ENCODE data around the gene A3GALT2. TPM values are rescaled to one million over a fixed set of nuclear protein-coding genes. Genes with fewer than 3 reads are reported as not detected.

The A3GALT2 gene
- total RNA-seq, 1 experiment from 2014 or later, result not detected

DNA sequence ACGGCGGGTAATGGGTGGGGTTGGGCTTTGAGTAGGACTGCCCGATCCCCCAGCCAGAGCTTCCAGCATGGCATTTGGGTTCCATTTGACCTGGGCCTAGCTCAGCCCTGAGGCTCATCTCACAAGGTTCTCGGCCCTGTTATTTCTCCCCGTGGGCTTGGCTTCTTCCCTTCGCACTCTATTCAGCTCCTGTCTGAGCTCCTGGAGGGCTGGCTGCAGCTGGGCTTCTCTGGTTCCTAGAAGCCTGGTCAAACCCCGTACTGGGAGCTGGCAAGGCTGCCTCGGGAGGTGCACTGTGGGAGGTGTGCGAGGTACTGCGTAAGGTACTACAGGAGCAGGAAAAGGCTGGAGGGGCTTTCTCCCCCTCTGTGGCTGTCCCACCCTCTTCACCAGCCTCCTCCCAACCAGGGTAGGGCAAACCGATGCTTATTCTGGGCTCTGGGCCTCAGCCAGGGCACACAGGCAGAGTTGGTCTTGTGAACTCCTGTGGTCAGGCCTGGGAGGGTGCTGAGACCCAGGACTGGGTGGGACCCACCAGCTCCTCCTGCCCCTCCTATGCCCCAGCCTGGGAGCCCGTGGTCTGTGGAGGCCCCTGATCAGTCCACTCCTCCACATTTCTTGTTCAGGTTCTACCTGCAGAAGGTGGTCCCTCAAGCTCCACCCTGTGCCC is 814 bp downstream of the A3GALT2 start:
- TF ChIP-seq, protein P1, sequence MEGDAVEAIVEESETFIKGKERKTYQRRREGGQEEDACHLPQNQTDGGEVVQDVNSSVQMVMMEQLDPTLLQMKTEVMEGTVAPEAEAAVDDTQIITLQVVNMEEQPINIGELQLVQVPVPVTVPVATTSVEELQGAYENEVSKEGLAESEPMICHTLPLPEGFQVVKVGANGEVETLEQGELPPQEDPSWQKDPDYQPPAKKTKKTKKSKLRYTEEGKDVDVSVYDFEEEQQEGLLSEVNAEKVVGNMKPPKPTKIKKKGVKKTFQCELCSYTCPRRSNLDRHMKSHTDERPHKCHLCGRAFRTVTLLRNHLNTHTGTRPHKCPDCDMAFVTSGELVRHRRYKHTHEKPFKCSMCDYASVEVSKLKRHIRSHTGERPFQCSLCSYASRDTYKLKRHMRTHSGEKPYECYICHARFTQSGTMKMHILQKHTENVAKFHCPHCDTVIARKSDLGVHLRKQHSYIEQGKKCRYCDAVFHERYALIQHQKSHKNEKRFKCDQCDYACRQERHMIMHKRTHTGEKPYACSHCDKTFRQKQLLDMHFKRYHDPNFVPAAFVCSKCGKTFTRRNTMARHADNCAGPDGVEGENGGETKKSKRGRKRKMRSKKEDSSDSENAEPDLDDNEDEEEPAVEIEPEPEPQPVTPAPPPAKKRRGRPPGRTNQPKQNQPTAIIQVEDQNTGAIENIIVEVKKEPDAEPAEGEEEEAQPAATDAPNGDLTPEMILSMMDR (conservative IDR thresholded peaks at IDR 0.05), result no peak
- peaks cover 21% of the 10 kb centered on the region for H3K27me3 Mint-ChIP-seq (ENCODE audit: low read depth)
- Histone ChIP-seq H2AK5ac (ENCODE audit: insufficient read length, low read length) (no peak overlapping the region), H3K14ac (ENCODE audit: insufficient read depth, low read length) (no peak overlapping the region; the same call in 1 of the 2 replicates), H3K18ac (ENCODE audit: insufficient read length, low read depth, low read length) (no peak overlapping the region), H3K23me2 (ENCODE audit: insufficient read length, low read depth, low read length, poor library complexity, severe bottlenecking) (no peaks in the 10 kb centered on the region), H4K8ac (replicated peaks; ENCODE audit: insufficient read length, low read depth, low read length) (no peak overlapping the region), H2BK12ac (ENCODE audit: insufficient read length, low read depth, low read length) (no peak overlapping the region), H2BK20ac (ENCODE audit: low read depth, low read length, poor library complexity, severe bottlenecking) (no peak overlapping the region), H3K79me2 (ENCODE audit: insufficient read depth, low read length) (no peaks in the 10 kb centered on the region), H4K20me1 (ENCODE audit: control insufficient read depth, insufficient read depth, insufficient read length) (no peaks in the 10 kb centered on the region), H2BK5ac (ENCODE audit: insufficient read length, low read length) (no peak overlapping the region), H3K27ac (ENCODE audit: insufficient read length, low read depth, low read length) (no peak overlapping the region), H3K9me3 (ENCODE audit: control insufficient read depth, low read depth, low read length) (no peaks in the 10 kb centered on the region), H4K91ac (ENCODE audit: insufficient read length, low read depth, low read length) (no peak overlapping the region), H2AFZ (ENCODE audit: low read length) (no peak overlapping the region), H3K56ac (ENCODE audit: insufficient read length, low read depth, low read length) (no peak overlapping the region), H2BK120ac (ENCODE audit: low read depth, low read length, poor library complexity, severe bottlenecking) (no peak overlapping the region), H3K27me3 (ENCODE audit: insufficient read depth, low read length) (no peaks in the 10 kb centered on the region), H2BK15ac (ENCODE audit: low read depth, low read length) (no peak overlapping the region), H3K79me1 (ENCODE audit: insufficient read depth, low read depth, low read length, poor library complexity, severe bottlenecking) (no peaks in the 10 kb centered on the region), H4K5ac (ENCODE audit: insufficient read length, low read depth, low read length) (no peak overlapping the region), H3K23ac (ENCODE audit: insufficient read length, low read depth, low read length) (no peak overlapping the region), H3K9ac (ENCODE audit: extremely low read depth, insufficient read length, low read length) (no peak overlapping the region), H3K4me1 (ENCODE audit: insufficient read depth, low read length) (no peaks in the 10 kb centered on the region), H3K4me2 (ENCODE audit: insufficient read depth, insufficient read length, low read length) (no peak overlapping the region), H3T11ph (ENCODE audit: low read length) (no peak overlapping the region), H3K4ac (ENCODE audit: low read depth, low read length) (no peak overlapping the region)
- no CpG with 5 or more reads among the region's 12 CpGs for WGBS (ENCODE audit: extremely low coverage, insufficient read length, low lambda C conversion rate)
- H3K4me1 Mint-ChIP-seq, result peaks cover 5 to 17% of the 10 kb centered on the region in 2 experiments
- H3K27ac Mint-ChIP-seq, result peak overlapping the region in 1 of 3 experiments; percentile 13; a peak in 1 of 7 replicates
- H3K36me3 Mint-ChIP-seq (ENCODE audit: insufficient read depth in 1 of 3, low read depth in 3 of 3), result peaks cover 0 to 5% (median 0%) of the 10 kb centered on the region in 3 experiments; a peak in 4 of 7 replicates
- no peaks in the 10 kb centered on the region for H3K9me3 Mint-ChIP-seq
- H3K4me3 Mint-ChIP-seq, result no peak overlapping the region
- no peak for DNase-seq

Data from H9 (cell line).